Measurements from ENCODE around the gene TMOD1.

- no peak for TF ChIP-seq CTCF (IDR thresholded peaks at IDR 0.05; ENCODE audit: low read depth, low read length)
- no peak for TF ChIP-seq EZH2phosphoT487 (IDR thresholded peaks at IDR 0.05; ENCODE audit: low read depth)
These were observed 27.0 kb upstream of the TMOD1 start for GRCh38 chr9:97474372-97474925.

Data from OCI-LY3 (cell line).